Right lobe of liver (tissue), 6 donors: ENCODE data around the gene RPF1. TPM values are rescaled to one million over a fixed set of nuclear protein-coding genes. Genes with fewer than 3 reads are reported as not detected.

Source experiments
- ATAC-seq, 4 donors: fragments of 200-7000 bp; cut with Tn5 transposase; one replicate each; pipeline ENCODE4 v1.9.1; 2020; ENCODE audit warnings: mild to moderate bottlenecking in 4 of 4, moderate library complexity in 4 of 4
- DNase-seq, 3 donors: peaks; one replicate each; pipeline ENCODE4 v3.0.0-alpha.2; 2020
- H3K27ac ChIP-seq, 3 donors: fragments of 200-600 bp; one replicate each; pipeline ENCODE4 v1.8.0; 2022
- H3K27me3 ChIP-seq, 2 donors: fragments of 200-600 bp; one replicate each; pipeline ENCODE4 v1.8.0; 2022
- H3K36me3 ChIP-seq, 4 donors: fragments of 200-600 bp; sonication (generic) in 1 of 4; one replicate each; pipeline versions ENCODE4 v1.5.1 to v1.8.0; 2017 to 2022; ENCODE audit warnings: control low read depth in 1 of 4
- H3K4me1 ChIP-seq, 4 donors: fragments of 200-600 bp; sonication (generic) in 1 of 4; one replicate each; pipeline versions ENCODE4 v1.5.1 to v1.8.0; 2017 to 2022; ENCODE audit warnings: control low read depth in 1 of 4
- H3K4me3 ChIP-seq, 3 donors: fragments of 200-600 bp; one replicate each; pipeline ENCODE4 v1.8.0; 2022
- H3K9me3 ChIP-seq, 4 donors: fragments of 200-600 bp; sonication (generic) in 1 of 4; one replicate each; pipeline versions ENCODE4 v1.5.1 to v1.8.0; 2017 to 2022; ENCODE audit warnings: control low read depth in 1 of 4
- CTCF ChIP-seq, 4 donors: fragments of 200-600 bp in 3 of 4; fragments of 450-650 bp in 1 of 4; IDR thresholded peaks; one replicate each; pipeline versions ENCODE4 v1.5.1 to v1.8.0; 2016 to 2022; ENCODE audit warnings: antibody characterized with exemption in 4 of 4, mild to moderate bottlenecking in 2 of 4
- POLR2A ChIP-seq: fragments of 450-650 bp; IDR thresholded peaks from one replicate; pipeline ENCODE4 v1.6.1; 2017; ENCODE audit warnings: antibody characterized with exemption, mild to moderate bottlenecking
- WGBS: methylation state at CpG from one replicate; pipeline ENCODE4 v1.1.6; 2018; ENCODE audit warnings: low coverage, low lambda C conversion rate; ENCODE audit not compliant: insufficient coverage; ENCODE audit errors: missing lambda C conversion rate; 5-methylcytosine and 5-hydroxymethylcytosine counted together
- intact Hi-C, 2 donors: fragments of 100-400 bp; cut with DNase I; formaldehyde crosslinking; loops; one replicate each; pipeline versions ENCODE4 v1.11.2 to v1.14.1; 2022
- total RNA-seq, 6 experiments: library from RNA; depleted of rRNA in 2 of 6; stranded (reverse); fragments of >200 nt in 2 of 6; fragmentation: NEBNext Ultra II Directional in 3 of 6; extraction: Animal tissue kit (Norgen Biotek cat#: 25700) in 3 of 6; gene quantifications; one replicate each; pipeline versions ENCODE4 v1.1.0 to v1.2.4, GENCODE V29; 2016 to 2023
- donor health status: DM: no; HTN: yes; CAD: no.
- donor health status: DM: no; HTN: no; CAD: no.
- donor health status: DM: no; HTN: no; CAD: no.
- donor health status: DM: no; HTN: yes; CAD: no.
- donor health status: DM: no; HTN: yes; CAD: no.

RPF1 gene
- total RNA-seq, 6 experiments from 2014 or later, result 8.6 to 29.7 (median 14.0) TPM

GRCh38 chr1:84492726-84493125, 13.7 kb downstream of the RPF1 start:
- peak; percentile 79 to 90 (median 86) for ATAC-seq
- H3K36me3 ChIP-seq, result peaks cover 0 to 43% (median 20%) of the 10 kb centered on the region in 4 donors
- peaks cover 0 to 22% (median 10%) of the 10 kb centered on the region in 4 donors for H3K4me1 ChIP-seq
- peak overlapping the region; percentile 53 to 63 (median 59) for H3K27ac ChIP-seq
- H3K9me3 ChIP-seq, result no peaks in the 10 kb centered on the region
- H3K27me3 ChIP-seq, result no peaks in the 10 kb centered on the region
- 20% methylated on average over 1 of the region's 1 CpG for WGBS
- TF ChIP-seq POLR2A (no peak), CTCF (IDR thresholded peaks at IDR 0.05) (no peak)
- intact Hi-C loops, result no loop called here
- no peak for DNase-seq
- no peak overlapping the region for H3K4me3 ChIP-seq

GRCh38 chr1:84493747-84494146, 14.7 kb downstream of the RPF1 start:
- WGBS, result 87% methylated on average over 1 of the region's 1 CpG
- DNase-seq (no peak), ATAC-seq (no peak)
- TF ChIP-seq CTCF (IDR thresholded peaks at IDR 0.05) (no peak), POLR2A (no peak)
- intact Hi-C loops, result no loop called here
- Histone ChIP-seq H3K27me3 (no peaks in the 10 kb centered on the region), H3K4me3 (no peak overlapping the region), H3K4me1 (peaks cover 0 to 30% (median 14%) of the 10 kb centered on the region in 4 donors), H3K36me3 (peaks cover 3 to 53% (median 26%) of the 10 kb centered on the region in 4 donors), H3K9me3 (no peaks in the 10 kb centered on the region), H3K27ac (peak overlapping the region in 1 of 3 donors; percentile 59)

GRCh38 chr1:84496498-84496897, 17.4 kb downstream of the RPF1 start:
- Histone ChIP-seq H3K27ac (no peak overlapping the region), H3K4me3 (no peak overlapping the region), H3K4me1 (peaks cover 0 to 36% (median 16%) of the 10 kb centered on the region in 4 donors), H3K9me3 (no peaks in the 10 kb centered on the region), H3K36me3 (peaks cover 3 to 55% (median 27%) of the 10 kb centered on the region in 4 donors), H3K27me3 (no peaks in the 10 kb centered on the region)
- ATAC-seq, result no peak
- TF ChIP-seq POLR2A, result no peak
- no peak for TF ChIP-seq CTCF (IDR thresholded peaks at IDR 0.05)
- no peak for DNase-seq
- WGBS, result 72% methylated on average over 3 of the region's 3 CpGs
- intact Hi-C loops, result no loop called here

- H3K9me3 ChIP-seq, result no peaks in the 10 kb centered on the region
- WGBS, result 35% methylated on average over 2 of the region's 2 CpGs
- H3K27ac ChIP-seq, result peak overlapping the region in 1 of 3 donors; percentile 7
- ATAC-seq, result peak in 3 of 4 donors; percentile 49 to 63 (median 57)
- no peak for TF ChIP-seq CTCF (IDR thresholded peaks at IDR 0.05)
- TF ChIP-seq POLR2A, result no peak
- intact Hi-C loops, result no loop called here
- peaks cover 0 to 41% (median 11%) of the 10 kb centered on the region in 4 donors for H3K4me1 ChIP-seq
- no peaks in the 10 kb centered on the region for H3K27me3 ChIP-seq
- peaks cover 3 to 52% (median 27%) of the 10 kb centered on the region in 4 donors for H3K36me3 ChIP-seq
- no peak overlapping the region for H3K4me3 ChIP-seq
- DNase-seq, result no peak
These were observed 18.7 kb downstream of the RPF1 start for GRCh38 chr1:84497631-84498275.
